ENCODE results near the gene DRD4. TPM values are rescaled to one million over a fixed set of nuclear protein-coding genes. Genes with fewer than 3 reads are reported as not detected.
"Not testable (repeated sequence)": the region's sequence is repeated elsewhere in the genome, so short reads cannot be mapped to it uniquely, and the experiment has no call there.

DRD4 gene
- total RNA-seq, 1 donor from 2014 or later: 0.68 TPM

- DNase-seq (ENCODE audit: low spot score) (no peak), ATAC-seq (peak; percentile 36)
These were observed 28.7 kb downstream of the DRD4 start for GRCh38 chr11:665704-666281.

- ATAC-seq (no peak), DNase-seq (ENCODE audit: low spot score) (no peak)
These were observed 36.8 kb downstream of the DRD4 start for GRCh38 chr11:673866-674265.

- ATAC-seq: no peak
- DNase-seq (ENCODE audit: low spot score): no peak
These were observed 37.3 kb downstream of the DRD4 start for GRCh38 chr11:674406-674805.

- DNase-seq (ENCODE audit: low spot score) (no peak), ATAC-seq (no peak)
These were observed 41.2 kb downstream of the DRD4 start for GRCh38 chr11:678297-678696.

- DNase-seq (ENCODE audit: low spot score) (peak; percentile 69), ATAC-seq (peak; percentile 80)
These were observed 42.5 kb downstream of the DRD4 start for GRCh38 chr11:679271-680207.

- peak; percentile 23 for ATAC-seq
- DNase-seq (ENCODE audit: low spot score): no peak
These were observed 43.4 kb downstream of the DRD4 start for GRCh38 chr11:680476-680875.

DNA sequence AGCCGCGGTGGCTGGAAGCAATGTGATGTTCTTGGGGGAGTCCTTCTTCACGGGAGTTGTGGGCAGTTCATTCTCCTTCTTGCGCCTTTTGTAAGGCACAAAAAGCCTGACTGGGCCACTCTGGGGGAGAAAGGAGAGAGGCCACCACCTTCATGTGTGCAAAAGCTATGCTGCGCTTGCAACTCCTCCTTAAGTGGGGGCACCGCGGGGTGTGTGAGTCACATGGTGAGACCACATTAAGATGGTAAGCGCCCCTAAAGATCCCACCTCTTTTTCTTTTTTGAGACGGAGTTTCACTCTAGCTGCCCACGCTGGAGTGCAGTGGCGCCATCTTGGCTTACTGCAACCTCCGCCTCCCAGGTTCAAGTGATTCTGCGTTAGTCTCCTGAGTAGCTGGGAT, 43.9 kb downstream of the DRD4 start:
- ATAC-seq (no peak), DNase-seq (ENCODE audit: low spot score) (no peak)

GRCh38 chr11:686451-687243, 49.6 kb downstream of the DRD4 start:
- DNase-seq (ENCODE audit: low spot score) (no peak), ATAC-seq (peak; percentile 15)

DNA sequence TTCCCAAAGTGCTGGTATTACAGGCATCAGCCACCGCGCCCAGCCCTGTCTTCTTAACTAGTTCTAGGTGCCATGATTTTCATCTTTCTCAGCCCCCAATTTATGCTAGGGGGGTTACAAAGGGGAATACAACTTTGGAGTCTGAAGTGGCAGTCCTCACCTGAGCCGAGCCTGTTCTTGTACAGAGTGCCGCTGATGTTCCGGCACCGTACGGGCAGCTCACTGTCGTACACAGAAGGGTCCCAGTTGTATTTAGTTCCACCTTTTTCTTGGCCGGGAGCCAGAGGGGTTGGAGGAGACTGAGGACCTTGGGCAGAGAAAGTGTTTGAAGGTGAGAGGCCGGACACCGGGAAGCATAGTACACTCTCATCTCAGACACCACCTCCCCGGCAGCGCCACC, 50.7 kb downstream of the DRD4 start:
- ATAC-seq: no peak
- no peak for DNase-seq (ENCODE audit: low spot score)

DNA sequence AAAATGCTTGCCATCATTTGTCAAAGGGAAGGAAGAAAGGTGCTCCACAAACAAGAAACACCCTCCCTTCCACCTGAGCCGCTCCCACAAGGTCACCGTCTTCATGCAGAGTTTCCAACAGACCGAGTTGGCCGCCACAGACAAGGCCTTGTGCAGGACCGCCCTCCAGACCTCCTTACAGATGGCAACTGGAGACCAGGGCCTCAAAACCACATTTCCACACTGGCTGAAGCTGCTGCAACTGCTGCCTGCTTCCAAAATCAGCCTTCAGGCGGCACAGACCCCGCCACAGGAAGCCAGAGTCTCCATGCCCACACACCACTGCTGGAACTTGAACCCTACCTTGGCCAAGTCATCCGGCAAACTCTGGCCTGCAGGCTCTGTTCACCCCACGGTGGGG, 51.6 kb downstream of the DRD4 start:
- DNase-seq (ENCODE audit: low spot score) (no peak), ATAC-seq (no peak)

- ATAC-seq (no peak), DNase-seq (ENCODE audit: low spot score) (no peak)
These were observed 52.6 kb downstream of the DRD4 start for GRCh38 chr11:689625-690024.

DNA sequence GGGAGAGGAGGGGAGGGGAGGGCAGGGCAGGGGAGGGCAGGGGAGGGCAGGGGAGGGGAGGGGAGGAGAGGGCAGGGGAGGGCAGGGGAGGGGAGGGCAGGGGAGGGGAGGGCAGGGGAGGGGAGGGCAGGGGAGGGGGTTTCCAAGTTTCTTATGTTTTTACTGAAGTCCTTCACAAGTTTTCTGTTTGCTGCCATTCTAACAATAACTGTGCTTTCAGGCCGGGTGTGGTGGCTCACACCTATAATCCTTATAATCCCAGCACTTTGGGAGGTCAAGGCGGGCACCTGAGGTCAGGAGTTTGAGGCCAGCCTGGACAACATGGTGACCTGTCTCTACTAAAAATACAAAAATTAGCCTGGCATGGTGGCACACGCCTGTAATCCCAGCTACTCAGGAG, 53.2 kb downstream of the DRD4 start:
- not testable (repeated sequence) for ATAC-seq; DNase-seq (ENCODE audit: low spot score)

Other genes starting within 250 kb of the DRD4 start
- gene PKP3, start 243.1 kb upstream of the DRD4 start, total RNA-seq: 1.2 TPM
- 96.2 TPM for gene SIGIRR, start 222.3 kb upstream of the DRD4 start, total RNA-seq
- gene ANO9, start 195.3 kb upstream of the DRD4 start, total RNA-seq: 0.83 TPM
- 10.2 TPM for gene PTDSS2, start 187.0 kb upstream of the DRD4 start, total RNA-seq
- 85.4 TPM for gene RNH1, start 130.0 kb upstream of the DRD4 start, total RNA-seq
- gene HRAS, start 101.7 kb upstream of the DRD4 start, total RNA-seq: 12.9 TPM
- gene LRRC56, start 99.7 kb upstream of the DRD4 start, total RNA-seq: 0.93 TPM
- 13.4 TPM for gene LMNTD2, start 76.5 kb upstream of the DRD4 start, total RNA-seq
- gene RASSF7, start 76.3 kb upstream of the DRD4 start, total RNA-seq: 36.6 TPM
- 25.4 TPM for gene PHRF1, start 60.8 kb upstream of the DRD4 start, total RNA-seq
- 38.5 TPM for gene IRF7, start 21.3 kb upstream of the DRD4 start, total RNA-seq
- 64.8 TPM for gene CDHR5, start 12.3 kb upstream of the DRD4 start, total RNA-seq
- gene SCT, start 10.1 kb upstream of the DRD4 start, total RNA-seq: 0.81 TPM
- 14.8 TPM for gene DEAF1, start 58.0 kb downstream of the DRD4 start, total RNA-seq
- 16.8 TPM for gene TMEM80, start 58.5 kb downstream of the DRD4 start, total RNA-seq
- 190 TPM for gene EPS8L2, start 69.0 kb downstream of the DRD4 start, total RNA-seq
- 147 TPM for gene TALDO1, start 110.2 kb downstream of the DRD4 start, total RNA-seq
- gene GATD1, start 140.2 kb downstream of the DRD4 start, total RNA-seq: 31.7 TPM
- 0.43 TPM for gene CEND1, start 152.8 kb downstream of the DRD4 start, total RNA-seq
- 51.4 TPM for gene SLC25A22, start 161.0 kb downstream of the DRD4 start, total RNA-seq
- 14.9 TPM for gene PIDD1, start 168.0 kb downstream of the DRD4 start, total RNA-seq
- 511 TPM for gene RPLP2, start 172.7 kb downstream of the DRD4 start, total RNA-seq
- gene PNPLA2, start 181.6 kb downstream of the DRD4 start, total RNA-seq: 107 TPM
- 3.5 TPM for gene CRACR2B, start 190.7 kb downstream of the DRD4 start, total RNA-seq
- 120 TPM for gene CD151, start 195.7 kb downstream of the DRD4 start, total RNA-seq
- gene POLR2L, start 205.3 kb downstream of the DRD4 start, total RNA-seq: 81.5 TPM
- gene TSPAN4, start 205.6 kb downstream of the DRD4 start, total RNA-seq: 17.1 TPM

All from left lobe of liver (tissue), 2 donors.